Activated CD8-positive, alpha-beta memory T cell treated with anti-CD3 and anti-CD28 coated beads for 1 hour (primary cell): ENCODE results near the gene ADGRL3.
"Not testable (repeated sequence)": the region's sequence is repeated elsewhere in the genome, so short reads cannot be mapped to it uniquely, and the experiment has no call there.

ENCODE experiments used
- DNase-seq, 2 donors: peaks; one replicate each; pipeline ENCODE4 v3.0.0-alpha.2; 2020; ENCODE audit warnings: low read depth in 1 of 2; ENCODE audit errors: extremely low read depth in 1 of 2

The ADGRL3 gene

DNA sequence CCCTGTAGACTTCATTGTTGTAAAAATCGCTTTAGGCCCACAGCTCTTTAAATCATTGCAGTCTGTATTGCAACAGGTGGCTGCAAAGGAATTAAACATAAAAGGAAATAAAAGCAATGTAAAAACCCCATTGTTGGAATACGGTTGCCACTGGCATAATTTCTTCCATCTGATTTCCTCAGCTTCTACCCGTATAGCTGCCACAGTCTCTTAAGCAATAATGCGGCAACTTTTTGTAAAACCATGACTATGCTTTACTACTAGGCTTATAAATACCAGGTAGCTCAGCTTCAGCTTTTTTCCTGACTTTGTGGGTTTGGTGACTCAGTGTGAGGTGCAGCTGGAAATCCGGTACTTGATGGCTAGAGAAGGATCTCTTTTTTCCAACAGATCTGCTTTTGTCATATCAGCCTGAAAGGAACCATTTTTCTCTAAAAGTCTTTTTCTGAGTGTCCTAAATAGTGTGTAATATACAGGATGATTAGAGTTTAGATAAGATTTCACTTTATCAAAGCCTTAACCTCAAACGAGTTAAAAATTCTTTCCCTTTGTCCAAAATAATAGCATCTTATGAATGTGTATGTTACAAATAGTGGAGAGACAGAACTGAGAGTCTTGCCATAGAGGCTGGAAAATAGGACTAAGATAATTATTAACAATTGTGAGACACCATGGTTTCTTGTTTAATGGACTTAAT lies 268.0 kb downstream of the ADGRL3 start:
- no peak for DNase-seq

GRCh38 chr4:61473306-61473705 lies 273.2 kb downstream of the ADGRL3 start:
- no peak for DNase-seq

GRCh38 chr4:61478340-61478739 lies 278.2 kb downstream of the ADGRL3 start:
- no peak for DNase-seq

DNA sequence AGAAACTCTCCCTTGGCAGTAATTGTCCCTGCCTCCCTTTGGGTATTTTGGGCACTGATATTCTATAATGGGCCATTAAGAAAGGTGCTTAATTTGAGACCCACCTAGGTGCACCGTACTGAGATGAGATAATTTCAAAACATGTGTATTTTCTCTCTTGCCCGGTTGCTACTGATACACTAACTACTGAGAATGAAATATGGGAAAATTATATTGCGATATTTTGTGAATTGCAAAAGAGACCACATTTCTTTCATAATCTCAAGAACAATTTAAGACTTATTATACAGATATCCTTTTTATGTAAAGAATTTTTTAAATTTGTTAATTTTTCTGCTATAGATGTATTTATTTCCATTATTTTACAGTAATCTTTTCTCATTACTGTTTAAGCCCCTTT lies 284.9 kb downstream of the ADGRL3 start:
- DNase-seq = no peak

GRCh38 chr4:61489927-61490326 lies 289.8 kb downstream of the ADGRL3 start:
- DNase-seq = no peak

DNA sequence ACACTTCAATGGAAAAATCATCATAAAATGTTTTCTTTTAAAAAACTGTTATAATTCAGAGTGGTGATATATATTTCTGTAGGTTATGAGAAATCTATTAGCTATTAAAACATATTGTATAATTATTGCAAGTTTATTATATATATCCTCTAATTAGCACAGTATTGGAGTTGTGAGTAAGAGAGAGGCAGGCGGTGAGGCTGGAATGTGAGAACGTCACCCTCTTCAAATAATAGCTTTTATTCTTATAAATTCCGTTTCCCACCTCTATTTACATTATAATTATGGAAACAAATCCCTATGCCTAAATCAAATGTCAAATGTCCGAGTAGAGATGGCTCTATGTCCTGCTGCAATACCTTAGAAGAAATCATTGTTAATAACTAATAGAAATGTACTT lies 292.9 kb downstream of the ADGRL3 start:
- no peak for DNase-seq

GRCh38 chr4:61493470-61493869 lies 293.3 kb downstream of the ADGRL3 start:
- no peak for DNase-seq

GRCh38 chr4:61500883-61501282 lies 300.8 kb downstream of the ADGRL3 start:
- no peak for DNase-seq

- no peak for DNase-seq
Observed at GRCh38 chr4:61501812-61502211, 301.7 kb downstream of the ADGRL3 start.

DNA sequence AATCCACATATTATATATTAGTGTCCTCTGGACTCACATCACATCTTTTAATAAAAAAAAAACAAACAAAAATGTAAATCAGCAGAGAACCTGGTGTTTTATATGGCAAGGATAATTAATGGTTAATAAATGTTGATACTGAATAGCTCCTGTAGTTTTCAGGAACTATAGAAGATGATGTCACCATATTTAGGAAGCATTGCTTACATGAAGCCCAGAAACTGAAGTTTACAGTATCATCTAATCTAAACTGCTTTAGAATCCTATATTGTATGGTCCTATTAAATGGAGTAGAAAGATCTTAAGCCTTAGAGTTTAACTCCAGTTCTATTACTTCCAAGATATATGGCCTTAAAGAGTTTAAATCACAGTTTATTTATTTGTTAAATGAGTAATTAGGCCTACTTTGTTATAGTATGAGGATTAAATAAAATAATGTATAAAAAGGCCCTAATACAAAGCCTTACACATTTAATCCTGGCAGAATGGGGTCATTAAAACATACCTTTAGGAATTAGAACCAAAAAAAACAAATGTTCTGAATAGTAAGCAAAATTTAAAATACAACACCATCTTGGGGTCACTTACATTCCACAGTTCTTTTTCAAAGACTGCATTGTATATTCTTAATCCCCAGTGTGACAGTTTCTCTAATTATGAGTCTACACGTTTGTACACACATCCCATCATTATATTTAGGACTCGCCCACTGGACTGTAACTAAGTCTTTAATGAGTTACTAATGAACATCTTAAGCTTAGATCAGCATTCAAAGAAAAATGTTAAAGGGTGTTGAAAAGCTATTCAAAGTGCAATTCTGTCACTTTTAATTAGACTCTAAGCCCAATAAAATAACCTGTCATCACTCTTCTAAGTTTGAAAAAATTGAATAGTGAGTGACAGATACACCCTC lies 305.9 kb downstream of the ADGRL3 start:
- no peak for DNase-seq

GRCh38 chr4:61507091-61507490 lies 307.0 kb downstream of the ADGRL3 start:
- DNase-seq = no peak

GRCh38 chr4:61509721-61510241 lies 309.7 kb downstream of the ADGRL3 start:
- DNase-seq = not testable (repeated sequence)

DNA sequence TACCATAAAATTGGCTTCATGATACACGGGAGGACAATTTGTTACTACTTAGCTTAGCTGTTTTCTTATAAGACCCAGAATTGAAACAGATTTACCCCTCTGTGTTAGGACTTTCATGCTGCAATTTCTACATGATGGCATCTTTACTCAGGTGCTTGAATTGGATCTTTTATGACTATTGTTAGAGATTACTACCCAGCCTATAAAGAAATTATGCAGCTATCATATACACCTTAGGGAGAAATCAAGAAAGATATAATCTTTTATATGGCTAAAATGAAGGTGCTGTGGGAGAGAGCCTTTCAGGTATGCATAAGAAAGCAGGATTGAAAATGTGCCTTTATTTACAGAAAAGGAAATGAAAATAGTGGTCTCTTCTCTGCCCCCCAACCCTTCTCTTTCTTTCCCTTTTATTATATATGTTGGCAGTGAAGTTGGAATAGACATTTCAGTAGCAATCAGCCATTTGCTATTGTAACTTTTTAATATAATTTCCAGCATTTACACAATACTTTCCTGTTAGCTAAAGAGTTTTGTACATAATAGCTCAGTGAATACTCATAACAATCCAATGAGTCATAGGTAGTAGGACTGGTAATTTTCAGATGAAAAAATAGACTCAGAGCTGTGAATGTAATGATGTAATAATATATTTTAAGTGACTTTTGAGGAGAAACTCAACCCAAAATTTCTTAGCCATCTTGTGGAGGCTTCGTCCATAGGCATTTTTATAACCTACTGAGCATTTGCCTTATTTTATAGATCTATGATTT lies 311.8 kb downstream of the ADGRL3 start:
- DNase-seq = no peak

DNA sequence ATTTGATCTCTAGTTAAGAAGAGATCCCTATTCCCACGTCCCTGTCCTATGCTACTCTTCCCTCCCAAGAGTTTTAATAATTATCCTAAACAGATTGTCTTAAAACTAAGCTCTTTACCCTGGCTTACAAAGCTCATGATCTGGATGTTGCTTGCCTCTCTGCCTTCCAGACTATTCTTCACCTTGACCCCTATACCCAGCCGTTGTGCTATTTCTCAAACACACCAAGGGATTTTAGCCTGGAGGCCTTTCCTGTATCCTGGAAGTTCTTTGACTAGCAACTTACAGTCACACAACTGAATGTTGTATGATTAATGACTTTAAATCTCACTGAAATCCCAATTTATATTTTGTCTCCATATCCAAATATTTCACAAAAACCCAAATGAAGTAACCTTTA lies 314.9 kb downstream of the ADGRL3 start:
- DNase-seq = no peak

DNA sequence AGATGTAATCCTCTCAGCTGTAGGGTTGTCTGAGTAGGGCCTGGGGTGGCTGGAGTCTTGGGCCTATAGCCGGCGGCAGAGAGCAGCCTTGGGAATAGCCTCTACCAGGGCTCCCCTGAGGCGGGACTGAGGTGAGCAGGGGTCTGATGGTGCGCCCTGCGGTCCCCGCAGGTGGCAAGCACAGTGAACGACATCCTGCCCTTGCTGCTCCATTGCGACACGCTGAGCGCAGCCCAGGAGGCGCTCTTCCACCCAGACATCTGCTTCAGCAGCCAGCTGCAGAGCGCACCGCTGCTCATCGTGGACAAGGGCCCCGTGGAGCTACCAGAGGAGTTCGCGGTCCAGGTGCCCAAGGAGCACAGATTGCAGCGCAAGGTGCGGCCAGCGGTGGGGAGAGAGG lies 317.0 kb downstream of the ADGRL3 start:
- DNase-seq = no peak

DNA sequence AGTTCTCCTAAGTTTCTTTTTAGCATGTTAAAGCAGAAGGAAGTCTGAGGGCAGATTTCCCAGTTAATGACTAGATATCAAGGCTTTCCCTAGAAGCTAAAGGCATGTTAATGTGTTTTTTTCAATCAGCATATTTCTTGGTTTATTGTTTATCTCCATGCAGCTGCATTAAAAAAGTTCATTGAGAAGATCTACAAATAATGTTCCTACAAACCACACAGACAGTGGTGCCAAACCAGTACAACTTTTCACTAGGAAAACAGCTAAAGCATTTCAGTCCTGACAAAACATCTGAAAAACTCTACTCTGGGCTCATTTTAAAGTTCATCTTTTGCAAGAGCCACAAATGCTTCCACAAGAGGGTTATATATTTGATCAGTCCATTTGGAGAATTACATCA lies 320.0 kb downstream of the ADGRL3 start:
- no peak for DNase-seq

DNA sequence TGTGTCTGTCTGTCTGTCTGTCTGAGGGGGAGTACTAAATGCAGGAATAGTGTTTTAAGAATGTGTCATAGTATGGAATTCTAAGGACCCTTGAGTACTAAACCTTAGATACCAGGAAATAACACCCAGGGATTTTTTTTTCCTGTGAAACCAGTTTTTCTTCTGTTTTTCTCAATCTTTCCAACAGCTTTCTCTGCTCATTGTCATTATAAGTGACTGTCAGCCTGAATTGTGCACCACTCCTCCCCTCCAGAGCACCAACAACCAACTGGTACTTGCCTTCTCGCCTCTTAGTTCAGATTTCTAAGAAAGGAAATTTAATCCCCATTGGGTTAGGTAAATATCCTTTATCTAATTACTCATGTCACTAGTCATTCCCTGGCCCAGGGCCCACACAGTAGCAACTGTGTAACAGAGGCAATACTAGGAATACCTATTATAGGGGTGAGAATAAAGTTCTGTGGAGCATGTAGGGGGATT lies 320.6 kb downstream of the ADGRL3 start:
- DNase-seq = no peak

GRCh38 chr4:61521451-61521850 lies 321.3 kb downstream of the ADGRL3 start:
- no peak for DNase-seq

- DNase-seq = no peak
Observed at GRCh38 chr4:61522312-61522711, 322.2 kb downstream of the ADGRL3 start.

GRCh38 chr4:61527888-61528287 lies 327.8 kb downstream of the ADGRL3 start:
- no peak for DNase-seq

- DNase-seq = no peak
Observed at GRCh38 chr4:61528595-61528994, 328.5 kb downstream of the ADGRL3 start.
